DMS53 (cell line): Measurements from ENCODE around the gene OR52B6.
"Not testable (repeated sequence)": the region's sequence is repeated elsewhere in the genome, so short reads cannot be mapped to it uniquely, and the experiment has no call there.

Source experiments
- DNase-seq: peaks from one replicate; lab custom pipeline; 2025; lab: John Stamatoyannopoulos, UW

Gene OR52B6

GRCh38 chr11:5580577-5580976 lies at the start of gene OR52B6:
Gene OR52B6 (plus strand): TSS chr11:5580877. CDS start chr11:5580877, 0 bp downstream.
- no peak for DNase-seq

GRCh38 chr11:5531053-5531831 lies 49.4 kb upstream of the OR52B6 start:
- DNase-seq = no peak

- DNase-seq = no peak
These were observed 46.6 kb upstream of the OR52B6 start for GRCh38 chr11:5534046-5534445.

- no peak for DNase-seq
These were observed 44.2 kb upstream of the OR52B6 start for GRCh38 chr11:5536482-5536881.

GRCh38 chr11:5541427-5541826 lies 39.2 kb upstream of the OR52B6 start:
- no peak for DNase-seq

GRCh38 chr11:5546457-5546856 lies 34.2 kb upstream of the OR52B6 start:
- DNase-seq = no peak

- DNase-seq = no peak
These were observed 32.7 kb upstream of the OR52B6 start for GRCh38 chr11:5547982-5548381.

- DNase-seq = no peak
These were observed 32.2 kb upstream of the OR52B6 start, which contains the start of gene OR52H1 for GRCh38 chr11:5548440-5548839. Gene OR52H1 (minus strand): TSS chr11:5548540. CDS start chr11:5545505, 3,035 bp downstream.

GRCh38 chr11:5550440-5551095 lies 30.1 kb upstream of the OR52B6 start:
- peak; percentile 9 for DNase-seq

- peak; percentile 38 for DNase-seq
These were observed 27.3 kb upstream of the OR52B6 start for GRCh38 chr11:5553343-5553742.

- no peak for DNase-seq
These were observed 24.0 kb upstream of the OR52B6 start for GRCh38 chr11:5556596-5557188.

- DNase-seq = no peak
These were observed 22.9 kb upstream of the OR52B6 start for GRCh38 chr11:5557751-5558150.

- DNase-seq = no peak
These were observed 16.2 kb upstream of the OR52B6 start for GRCh38 chr11:5564259-5565019.

- DNase-seq = no peak
These were observed 6.0 kb upstream of the OR52B6 start for GRCh38 chr11:5574654-5575053.

- DNase-seq = no peak
These were observed 5.5 kb upstream of the OR52B6 start for GRCh38 chr11:5575152-5575551.

- no peak for DNase-seq
These were observed 3.6 kb upstream of the OR52B6 start for GRCh38 chr11:5577101-5577500.

GRCh38 chr11:5581014-5581413 lies 337 bp downstream of the OR52B6 start:
- no peak for DNase-seq

- not testable (repeated sequence) for DNase-seq
These were observed 3.8 kb downstream of the OR52B6 start for GRCh38 chr11:5584458-5584857.

- not testable (repeated sequence) for DNase-seq
These were observed 9.2 kb downstream of the OR52B6 start for GRCh38 chr11:5589906-5590305.

GRCh38 chr11:5591613-5592012 lies 10.9 kb downstream of the OR52B6 start:
- DNase-seq = no peak

- no peak for DNase-seq
These were observed 11.9 kb downstream of the OR52B6 start for GRCh38 chr11:5592615-5593014.

GRCh38 chr11:5593146-5593545 lies 12.5 kb downstream of the OR52B6 start:
- DNase-seq = no peak
